Activated gamma-delta T cell treated with anti-CD3 and anti-CD28 coated beads, Interleukin-2, amount 50 U/mL, for 16 hours (primary cell): Measurements from ENCODE around the gene KIAA0513.

Experiments
- DNase-seq: peaks from one replicate; pipeline ENCODE4 v3.0.0-alpha.2; 2020; ENCODE audit warnings: low read depth

KIAA0513 gene

GRCh38 chr16:85089525-85089924 is 61.9 kb downstream of the KIAA0513 start:
- DNase-seq: no peak

GRCh38 chr16:85090181-85090580 is 62.6 kb downstream of the KIAA0513 start:
- no peak for DNase-seq

- no peak for DNase-seq
Observed at GRCh38 chr16:85090873-85091521, 63.4 kb downstream of the KIAA0513 start.

GRCh38 chr16:85091522-85091910 is 63.9 kb downstream of the KIAA0513 start:
- DNase-seq: no peak

- DNase-seq: no peak
Observed at GRCh38 chr16:85092309-85092708, 64.7 kb downstream of the KIAA0513 start.

- no peak for DNase-seq
Observed at GRCh38 chr16:85092851-85093250, 65.3 kb downstream of the KIAA0513 start.

- DNase-seq: no peak
Observed at GRCh38 chr16:85093705-85094104, 66.1 kb downstream of the KIAA0513 start.

- DNase-seq: no peak
Observed at GRCh38 chr16:85094176-85094805, 66.7 kb downstream of the KIAA0513 start.

GRCh38 chr16:85094812-85095211 is 67.2 kb downstream of the KIAA0513 start:
- DNase-seq: no peak

GRCh38 chr16:85096921-85097320 is 69.3 kb downstream of the KIAA0513 start:
- no peak for DNase-seq

GRCh38 chr16:85098565-85098964 is 71.0 kb downstream of the KIAA0513 start:
- no peak for DNase-seq

- no peak for DNase-seq
Observed at GRCh38 chr16:85100265-85100664, 72.7 kb downstream of the KIAA0513 start.

- no peak for DNase-seq
Observed at GRCh38 chr16:85101956-85102630, 74.5 kb downstream of the KIAA0513 start.

GRCh38 chr16:85103114-85104079 is 75.8 kb downstream of the KIAA0513 start:
- no peak for DNase-seq

- DNase-seq: no peak
Observed at GRCh38 chr16:85104147-85104546, 76.6 kb downstream of the KIAA0513 start.

GRCh38 chr16:85104821-85105391 is 77.3 kb downstream of the KIAA0513 start:
- DNase-seq: no peak

GRCh38 chr16:85105475-85105874 is 77.9 kb downstream of the KIAA0513 start:
- no peak for DNase-seq

- DNase-seq: no peak
Observed at GRCh38 chr16:85107083-85107482, 79.5 kb downstream of the KIAA0513 start.

- DNase-seq: no peak
Observed at GRCh38 chr16:85107532-85107931, 79.9 kb downstream of the KIAA0513 start.

- DNase-seq: no peak
Observed at GRCh38 chr16:85110105-85110504, 82.5 kb downstream of the KIAA0513 start.

- no peak for DNase-seq
Observed at GRCh38 chr16:85111184-85111583, 83.6 kb downstream of the KIAA0513 start.

- DNase-seq: no peak
Observed at GRCh38 chr16:85112364-85112763, 84.8 kb downstream of the KIAA0513 start, which contains the start of gene CIBAR2. TSS of gene CIBAR2 (minus strand) at chr16:85112472. CDS start at chr16:85112352, 120 bp downstream.
